Measurements from ENCODE around the gene C16orf86.

The C16orf86 gene

DNA sequence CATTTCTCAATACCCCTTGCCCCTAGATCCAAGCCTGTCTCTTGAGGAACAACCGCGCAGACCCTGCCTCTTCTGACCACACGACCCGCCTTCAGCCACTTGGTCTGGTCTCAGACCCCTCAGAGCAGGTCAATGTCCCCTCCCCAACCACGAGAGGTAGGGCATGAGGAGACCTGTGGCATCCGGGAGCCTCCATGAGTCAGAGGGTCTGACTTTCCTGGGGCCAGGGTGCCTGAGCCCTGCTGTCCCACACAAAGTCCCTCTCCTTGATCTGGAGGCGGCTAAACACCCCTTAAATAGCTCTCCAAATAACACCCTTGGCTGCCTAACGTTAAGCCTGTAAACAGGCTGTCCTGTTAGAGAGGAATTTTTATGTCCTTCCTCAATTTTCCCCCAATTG lies 16.6 kb upstream of the C16orf86 start:
- ATAC-seq = no peak
- TF ChIP-seq ZNF70 (CRISPR knock-in tag; IDR thresholded peaks at IDR 0.05) = no peak
- TF ChIP-seq GLIS3 (CRISPR knock-in tag; IDR thresholded peaks at IDR 0.05) = no peak
- TF ChIP-seq PPARA (CRISPR knock-in tag; IDR thresholded peaks at IDR 0.05; ENCODE audit: borderline replicate concordance) = no peak
- no peak for TF ChIP-seq CSRNP3 (CRISPR knock-in tag; IDR thresholded peaks at IDR 0.05)
- TF ChIP-seq ARNTL (CRISPR knock-in tag; IDR thresholded peaks at IDR 0.05; ENCODE audit: borderline replicate concordance, low read depth) = no peak
- no peak for TF ChIP-seq TSHZ2 (CRISPR knock-in tag; IDR thresholded peaks at IDR 0.05)
- no peak for TF ChIP-seq TOX (CRISPR knock-in tag; IDR thresholded peaks at IDR 0.05; ENCODE audit: borderline replicate concordance)
- TF ChIP-seq TCF4 (CRISPR knock-in tag; IDR thresholded peaks at IDR 0.05; ENCODE audit: borderline replicate concordance) = no peak
- no peak for TF ChIP-seq PATZ1 (CRISPR knock-in tag; IDR thresholded peaks at IDR 0.05; ENCODE audit: borderline replicate concordance)
- TF ChIP-seq ZNF565 (CRISPR knock-in tag; conservative IDR thresholded peaks at IDR 0.05; ENCODE audit: low read depth) = no peak
- no peak for TF ChIP-seq ZC3H10 (CRISPR knock-in tag; IDR thresholded peaks at IDR 0.05)
- no peak for TF ChIP-seq BACH2 (CRISPR knock-in tag; IDR thresholded peaks at IDR 0.05; ENCODE audit: borderline replicate concordance)
- TF ChIP-seq ISL1 (CRISPR knock-in tag; IDR thresholded peaks at IDR 0.05) = no peak
- no peak for TF ChIP-seq ESRRG (CRISPR knock-in tag; IDR thresholded peaks at IDR 0.05)
- TF ChIP-seq ZFP3 (CRISPR knock-in tag; IDR thresholded peaks at IDR 0.05) = no peak
- TF ChIP-seq, protein P1, sequence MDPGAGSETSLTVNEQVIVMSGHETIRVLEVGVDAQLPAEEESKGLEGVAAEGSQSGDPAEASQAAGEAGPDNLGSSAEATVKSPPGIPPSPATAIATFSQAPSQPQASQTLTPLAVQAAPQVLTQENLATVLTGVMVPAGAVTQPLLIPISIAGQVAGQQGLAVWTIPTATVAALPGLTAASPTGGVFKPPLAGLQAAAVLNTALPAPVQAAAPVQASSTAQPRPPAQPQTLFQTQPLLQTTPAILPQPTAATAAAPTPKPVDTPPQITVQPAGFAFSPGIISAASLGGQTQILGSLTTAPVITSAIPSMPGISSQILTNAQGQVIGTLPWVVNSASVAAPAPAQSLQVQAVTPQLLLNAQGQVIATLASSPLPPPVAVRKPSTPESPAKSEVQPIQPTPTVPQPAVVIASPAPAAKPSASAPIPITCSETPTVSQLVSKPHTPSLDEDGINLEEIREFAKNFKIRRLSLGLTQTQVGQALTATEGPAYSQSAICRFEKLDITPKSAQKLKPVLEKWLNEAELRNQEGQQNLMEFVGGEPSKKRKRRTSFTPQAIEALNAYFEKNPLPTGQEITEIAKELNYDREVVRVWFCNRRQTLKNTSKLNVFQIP (CRISPR knock-in tag; IDR thresholded peaks at IDR 0.05; ENCODE audit: borderline replicate concordance, low read depth) = no peak
- TF ChIP-seq, protein P2, sequence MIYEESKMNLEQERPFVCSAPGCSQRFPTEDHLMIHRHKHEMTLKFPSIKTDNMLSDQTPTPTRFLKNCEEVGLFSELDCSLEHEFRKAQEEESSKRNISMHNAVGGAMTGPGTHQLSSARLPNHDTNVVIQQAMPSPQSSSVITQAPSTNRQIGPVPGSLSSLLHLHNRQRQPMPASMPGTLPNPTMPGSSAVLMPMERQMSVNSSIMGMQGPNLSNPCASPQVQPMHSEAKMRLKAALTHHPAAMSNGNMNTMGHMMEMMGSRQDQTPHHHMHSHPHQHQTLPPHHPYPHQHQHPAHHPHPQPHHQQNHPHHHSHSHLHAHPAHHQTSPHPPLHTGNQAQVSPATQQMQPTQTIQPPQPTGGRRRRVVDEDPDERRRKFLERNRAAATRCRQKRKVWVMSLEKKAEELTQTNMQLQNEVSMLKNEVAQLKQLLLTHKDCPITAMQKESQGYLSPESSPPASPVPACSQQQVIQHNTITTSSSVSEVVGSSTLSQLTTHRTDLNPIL (CRISPR knock-in tag; IDR thresholded peaks at IDR 0.05; ENCODE audit: low read depth) = no peak

DNA sequence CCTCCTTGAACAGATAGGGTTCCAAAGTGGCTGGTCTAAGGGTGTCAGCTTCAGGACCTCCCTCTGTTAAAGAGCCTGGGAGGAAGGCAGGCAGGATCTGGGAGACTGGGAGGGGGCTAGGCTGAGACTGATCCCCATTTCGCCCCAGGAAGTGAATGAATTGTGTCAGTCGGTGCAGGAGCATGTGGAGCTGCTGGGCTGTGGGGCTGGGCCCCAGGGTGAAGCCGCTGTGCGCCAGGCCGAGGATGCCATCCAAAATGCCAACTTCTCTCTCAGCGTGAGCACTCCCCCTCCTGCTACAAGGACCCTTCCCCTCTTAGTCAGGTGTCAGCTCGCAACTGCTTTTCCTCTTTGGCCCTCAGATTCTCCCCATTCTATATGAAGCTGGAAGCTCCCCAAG lies 15.6 kb upstream of the C16orf86 start:
- no peak for ATAC-seq
- TF ChIP-seq TSHZ2 (CRISPR knock-in tag; IDR thresholded peaks at IDR 0.05) (no peak), OSR1 (CRISPR knock-in tag; IDR thresholded peaks at IDR 0.05) (no peak), ZC3H10 (CRISPR knock-in tag; IDR thresholded peaks at IDR 0.05) (no peak), SNAI2 (CRISPR knock-in tag; IDR thresholded peaks at IDR 0.05) (no peak), ESRRG (CRISPR knock-in tag; IDR thresholded peaks at IDR 0.05) (no peak), ISL1 (CRISPR knock-in tag; IDR thresholded peaks at IDR 0.05) (no peak), PATZ1 (CRISPR knock-in tag; IDR thresholded peaks at IDR 0.05; ENCODE audit: borderline replicate concordance) (no peak), ZFP3 (CRISPR knock-in tag; IDR thresholded peaks at IDR 0.05) (no peak), CSRNP3 (CRISPR knock-in tag; IDR thresholded peaks at IDR 0.05) (no peak), BACH2 (CRISPR knock-in tag; IDR thresholded peaks at IDR 0.05; ENCODE audit: borderline replicate concordance) (no peak), GLIS3 (CRISPR knock-in tag; IDR thresholded peaks at IDR 0.05) (no peak), ZNF70 (CRISPR knock-in tag; IDR thresholded peaks at IDR 0.05) (no peak), TOX (CRISPR knock-in tag; IDR thresholded peaks at IDR 0.05; ENCODE audit: borderline replicate concordance) (no peak), ARNTL (CRISPR knock-in tag; IDR thresholded peaks at IDR 0.05; ENCODE audit: borderline replicate concordance, low read depth) (no peak), PPARA (CRISPR knock-in tag; IDR thresholded peaks at IDR 0.05; ENCODE audit: borderline replicate concordance) (no peak), CSDC2 (CRISPR knock-in tag; IDR thresholded peaks at IDR 0.05) (no peak)
- TF ChIP-seq, protein P2 (CRISPR knock-in tag; IDR thresholded peaks at IDR 0.05; ENCODE audit: low read depth) = no peak

All from SK-N-SH treated with all-trans-retinoic acid at 6 μM for 48 hours (cell line).